ENCODE measurements around the gene ADAMTSL1. TPM values are rescaled to one million over a fixed set of nuclear protein-coding genes. Genes with fewer than 3 reads are reported as not detected.

The ADAMTSL1 gene
- total RNA-seq, 1 experiment from 2014 or later: 1.2 TPM

GRCh38 chr9:18495065-18495464, 21.1 kb downstream of the ADAMTSL1 start:
- Mint-ChIP-seq H3K9me3 (no peaks in the 10 kb centered on the region), H3K27me3 (ENCODE audit: low read depth) (no peaks in the 10 kb centered on the region), H3K36me3 (ENCODE audit: insufficient read depth in 1 of 3, low read depth in 3 of 3) (no peaks in the 10 kb centered on the region), H3K27ac (no peak overlapping the region), H3K4me1 (peaks cover 3 to 17% of the 10 kb centered on the region in 2 experiments; a peak in 2 of 4 replicates), H3K4me3 (no peak overlapping the region)
- H3K23ac ChIP-seq (ENCODE audit: insufficient read length, low read depth, low read length): no peak overlapping the region
- no peak overlapping the region for H3K14ac ChIP-seq (ENCODE audit: insufficient read depth, low read length)
- no peak for TF ChIP-seq CTCF (conservative IDR thresholded peaks at IDR 0.05)
- H3T11ph ChIP-seq (ENCODE audit: low read length): no peak overlapping the region
- H4K91ac ChIP-seq (ENCODE audit: insufficient read length, low read depth, low read length): no peak overlapping the region
- no peak overlapping the region for H3K4me2 ChIP-seq (ENCODE audit: insufficient read depth, insufficient read length, low read length)
- DNase-seq: no peak
- H4K8ac ChIP-seq (replicated peaks; ENCODE audit: insufficient read length, low read depth, low read length): no peak overlapping the region
- no peak overlapping the region for H3K9ac ChIP-seq (ENCODE audit: extremely low read depth, insufficient read length, low read length)
- no peaks in the 10 kb centered on the region for H3K79me1 ChIP-seq (ENCODE audit: insufficient read depth, low read depth, low read length, poor library complexity, severe bottlenecking)
- no peaks in the 10 kb centered on the region for H4K20me1 ChIP-seq (ENCODE audit: control insufficient read depth, insufficient read depth, insufficient read length)
- H3K56ac ChIP-seq (ENCODE audit: insufficient read length, low read depth, low read length): no peak overlapping the region
- H2BK12ac ChIP-seq (ENCODE audit: insufficient read length, low read depth, low read length): no peak overlapping the region
- H3K18ac ChIP-seq (ENCODE audit: insufficient read length, low read depth, low read length): no peak overlapping the region
- no peak overlapping the region for H3K4ac ChIP-seq (ENCODE audit: low read depth, low read length)
- peaks cover 2% of the 10 kb centered on the region; the same call in 1 of the 2 replicates for H3K4me1 ChIP-seq (ENCODE audit: insufficient read depth, low read length)
- WGBS (ENCODE audit: extremely low coverage, insufficient read length, low lambda C conversion rate): no CpG with 5 or more reads among the region's 3 CpGs
- H3K9me3 ChIP-seq (ENCODE audit: control insufficient read depth, low read depth, low read length): no peaks in the 10 kb centered on the region
- H2BK120ac ChIP-seq (ENCODE audit: low read depth, low read length, poor library complexity, severe bottlenecking): no peak overlapping the region
- no peak overlapping the region for H2AFZ ChIP-seq (ENCODE audit: low read length)
- no peaks in the 10 kb centered on the region for H3K23me2 ChIP-seq (ENCODE audit: insufficient read length, low read depth, low read length, poor library complexity, severe bottlenecking)
- no peak overlapping the region for H2BK15ac ChIP-seq (ENCODE audit: low read depth, low read length)
- H2BK20ac ChIP-seq (ENCODE audit: low read depth, low read length, poor library complexity, severe bottlenecking): no peak overlapping the region
- no peak overlapping the region for H3K27ac ChIP-seq (ENCODE audit: insufficient read length, low read depth, low read length)
- H4K5ac ChIP-seq (ENCODE audit: insufficient read length, low read depth, low read length): no peak overlapping the region
- H3K79me2 ChIP-seq (ENCODE audit: insufficient read depth, low read length): no peaks in the 10 kb centered on the region
- H2AK5ac ChIP-seq (ENCODE audit: insufficient read length, low read length): no peak overlapping the region
- no peaks in the 10 kb centered on the region for H3K27me3 ChIP-seq (ENCODE audit: insufficient read depth, low read length)
- no peak overlapping the region for H2BK5ac ChIP-seq (ENCODE audit: insufficient read length, low read length)

Measured in H9 (cell line).